Activated B cell treated with CpG ODN at 0.5 μM for 24 hours (primary cell): ENCODE results near the gene PRKCI. TPM values are rescaled to one million over a fixed set of nuclear protein-coding genes. Genes with fewer than 3 reads are reported as not detected.
"Not testable (repeated sequence)": the region's sequence is repeated elsewhere in the genome, so short reads cannot be mapped to it uniquely, and the experiment has no call there.

ENCODE experiments used
- ATAC-seq: fragments of 200-7000 bp; cut with Tn5 transposase; one replicate; pipeline ENCODE4 v1.10.0; 2021; ENCODE audit warnings: low read depth, mild to moderate bottlenecking, moderate library complexity
- CTCF ChIA-PET: fragments of 350-600 bp; sonication (Branson Sonifier 250); formaldehyde crosslinking; loops from one replicate; lab custom pipeline; 2021; ENCODE audit warnings: antibody characterized with exemption; lab: Charles Lee
- POLR2A ChIA-PET: fragments of 350-600 bp; sonication (Branson Sonifier 250); formaldehyde crosslinking; loops from one replicate; lab custom pipeline; 2021; ENCODE audit warnings: antibody characterized with exemption; lab: Charles Lee
- DNase-seq: peaks from one replicate; pipeline ENCODE4 v3.0.0; 2022
- H3K27ac Mint-ChIP-seq: one replicate; pipeline ENCODE4 v1.8.0; 2020; ENCODE audit warnings: mixed read lengths
- H3K27me3 Mint-ChIP-seq: one replicate; pipeline ENCODE4 v1.8.0; 2021; ENCODE audit warnings: mixed read lengths
- H3K36me3 Mint-ChIP-seq: one replicate; pipeline ENCODE4 v1.8.0; 2021; ENCODE audit warnings: low read depth, mixed read lengths
- H3K4me1 Mint-ChIP-seq: one replicate; pipeline ENCODE4 v1.8.0; 2021; ENCODE audit warnings: mixed read lengths
- H3K4me3 Mint-ChIP-seq: one replicate; pipeline ENCODE4 v1.8.0; 2020; ENCODE audit warnings: mild to moderate bottlenecking, mixed read lengths
- H3K9me3 Mint-ChIP-seq: one replicate; pipeline ENCODE4 v1.8.0; 2020; ENCODE audit warnings: mixed read lengths
- intact Hi-C: fragments of 100-400 bp; cut with micrococcal nuclease; formaldehyde crosslinking; loops from one replicate; pipeline ENCODE4 v1.15.1; 2024
- total RNA-seq: library from RNA; stranded (reverse); gene quantifications from 2 replicates; pipeline ENCODE4 v1.2.3, GENCODE V29; 2022
- TF ChIP-seq, protein P1 (sequence below): fragments of 200-600 bp; IDR thresholded peaks from one replicate; pipeline ENCODE4 v1.8.0; 2022; ENCODE audit warnings: antibody characterized with exemption, mild to moderate bottlenecking

PRKCI gene
- total RNA-seq, 1 donor from 2014 or later: 6.6 TPM

GRCh38 chr3:170270282-170270881 lies 48.2 kb downstream of the PRKCI start:
- intact Hi-C loops: no loop called here
- H3K4me3 Mint-ChIP-seq: no peak overlapping the region
- ChIA-PET POLR2A (no interaction called here), CTCF (interaction anchor here (0.9 kb wide), 1 partner anchor 98 kb away, joined by 4 read pairs; no protein-coding TSS in a partner anchor)
- DNase-seq: no peak
- peaks cover 15% of the 10 kb centered on the region for H3K36me3 Mint-ChIP-seq
- no peaks in the 10 kb centered on the region for H3K9me3 Mint-ChIP-seq
- TF ChIP-seq, protein P1, sequence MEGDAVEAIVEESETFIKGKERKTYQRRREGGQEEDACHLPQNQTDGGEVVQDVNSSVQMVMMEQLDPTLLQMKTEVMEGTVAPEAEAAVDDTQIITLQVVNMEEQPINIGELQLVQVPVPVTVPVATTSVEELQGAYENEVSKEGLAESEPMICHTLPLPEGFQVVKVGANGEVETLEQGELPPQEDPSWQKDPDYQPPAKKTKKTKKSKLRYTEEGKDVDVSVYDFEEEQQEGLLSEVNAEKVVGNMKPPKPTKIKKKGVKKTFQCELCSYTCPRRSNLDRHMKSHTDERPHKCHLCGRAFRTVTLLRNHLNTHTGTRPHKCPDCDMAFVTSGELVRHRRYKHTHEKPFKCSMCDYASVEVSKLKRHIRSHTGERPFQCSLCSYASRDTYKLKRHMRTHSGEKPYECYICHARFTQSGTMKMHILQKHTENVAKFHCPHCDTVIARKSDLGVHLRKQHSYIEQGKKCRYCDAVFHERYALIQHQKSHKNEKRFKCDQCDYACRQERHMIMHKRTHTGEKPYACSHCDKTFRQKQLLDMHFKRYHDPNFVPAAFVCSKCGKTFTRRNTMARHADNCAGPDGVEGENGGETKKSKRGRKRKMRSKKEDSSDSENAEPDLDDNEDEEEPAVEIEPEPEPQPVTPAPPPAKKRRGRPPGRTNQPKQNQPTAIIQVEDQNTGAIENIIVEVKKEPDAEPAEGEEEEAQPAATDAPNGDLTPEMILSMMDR: no peak
- no peak for ATAC-seq
- H3K4me1 Mint-ChIP-seq: no peaks in the 10 kb centered on the region
- H3K27me3 Mint-ChIP-seq: no peaks in the 10 kb centered on the region
- H3K27ac Mint-ChIP-seq: no peak overlapping the region

DNA sequence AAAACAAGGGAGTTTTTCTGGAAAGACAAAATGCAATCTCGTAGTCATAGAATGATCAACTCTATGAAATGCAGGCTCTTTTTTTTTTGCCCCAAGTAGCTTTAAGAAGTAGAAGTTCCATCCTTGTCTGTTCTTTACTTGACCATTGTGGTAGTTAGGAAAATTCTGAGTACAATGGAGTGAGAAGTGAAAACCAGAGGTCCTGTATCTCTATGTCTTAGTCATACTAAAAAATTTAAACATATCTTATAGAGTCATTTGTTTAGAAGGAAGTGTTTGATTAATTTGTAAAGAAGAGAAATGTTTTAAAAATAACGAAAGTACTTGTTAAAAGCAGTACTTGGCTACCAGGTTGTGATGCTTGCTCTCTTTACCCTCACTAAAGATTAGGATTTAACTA lies 52.4 kb downstream of the PRKCI start:
- TF ChIP-seq, protein P1: no peak
- no peak overlapping the region for H3K27ac Mint-ChIP-seq
- DNase-seq: no peak
- H3K9me3 Mint-ChIP-seq: no peaks in the 10 kb centered on the region
- no peak for ATAC-seq
- ChIA-PET POLR2A (no interaction called here), CTCF (no interaction called here)
- no peak overlapping the region for H3K4me3 Mint-ChIP-seq
- intact Hi-C loops: no loop called here
- no peaks in the 10 kb centered on the region for H3K27me3 Mint-ChIP-seq
- H3K4me1 Mint-ChIP-seq: peaks cover 16% of the 10 kb centered on the region
- peaks cover 18% of the 10 kb centered on the region for H3K36me3 Mint-ChIP-seq

- DNase-seq (no peak), ATAC-seq (no peak)
- Mint-ChIP-seq H3K9me3 (no peaks in the 10 kb centered on the region), H3K27me3 (no peaks in the 10 kb centered on the region), H3K4me1 (peaks cover 16% of the 10 kb centered on the region), H3K27ac (no peak overlapping the region), H3K36me3 (peaks cover 11% of the 10 kb centered on the region), H3K4me3 (no peak overlapping the region)
- POLR2A ChIA-PET: interaction anchor here (0.7 kb wide), 1 partner anchor 366 kb away, joined by 4 read pairs; no protein-coding TSS in a partner anchor
- CTCF ChIA-PET: no interaction called here
- intact Hi-C loops: no loop called here
- TF ChIP-seq, protein P1: no peak
Observed at GRCh38 chr3:170275832-170276231, 53.6 kb downstream of the PRKCI start.

DNA sequence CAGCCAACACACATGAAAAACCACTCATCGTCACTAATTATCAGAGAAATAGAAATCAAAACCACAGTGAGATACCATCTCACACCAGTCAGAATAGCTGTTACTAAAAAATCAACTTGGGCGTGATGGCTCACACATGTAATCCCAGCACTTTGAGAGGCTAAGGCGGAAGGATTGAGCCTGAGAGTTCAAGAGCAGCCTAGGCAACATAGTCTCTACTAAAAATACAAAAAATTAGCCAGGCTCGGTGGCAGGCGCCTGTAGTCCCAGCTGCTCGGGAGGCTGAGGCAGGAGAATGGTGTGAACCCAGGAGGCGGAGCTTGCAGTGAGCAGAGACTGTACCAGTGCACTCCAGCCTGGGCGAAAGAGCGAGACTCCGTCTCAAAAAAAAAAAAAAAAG lies 55.1 kb downstream of the PRKCI start:
- intact Hi-C loops, CTCF ChIA-PET, H3K27ac Mint-ChIP-seq, ATAC-seq, H3K4me3 Mint-ChIP-seq, DNase-seq, POLR2A ChIA-PET, H3K9me3 Mint-ChIP-seq, H3K36me3 Mint-ChIP-seq, H3K27me3 Mint-ChIP-seq: not testable (repeated sequence)
- H3K4me1 Mint-ChIP-seq: peaks cover 16% of the 10 kb centered on the region

DNA sequence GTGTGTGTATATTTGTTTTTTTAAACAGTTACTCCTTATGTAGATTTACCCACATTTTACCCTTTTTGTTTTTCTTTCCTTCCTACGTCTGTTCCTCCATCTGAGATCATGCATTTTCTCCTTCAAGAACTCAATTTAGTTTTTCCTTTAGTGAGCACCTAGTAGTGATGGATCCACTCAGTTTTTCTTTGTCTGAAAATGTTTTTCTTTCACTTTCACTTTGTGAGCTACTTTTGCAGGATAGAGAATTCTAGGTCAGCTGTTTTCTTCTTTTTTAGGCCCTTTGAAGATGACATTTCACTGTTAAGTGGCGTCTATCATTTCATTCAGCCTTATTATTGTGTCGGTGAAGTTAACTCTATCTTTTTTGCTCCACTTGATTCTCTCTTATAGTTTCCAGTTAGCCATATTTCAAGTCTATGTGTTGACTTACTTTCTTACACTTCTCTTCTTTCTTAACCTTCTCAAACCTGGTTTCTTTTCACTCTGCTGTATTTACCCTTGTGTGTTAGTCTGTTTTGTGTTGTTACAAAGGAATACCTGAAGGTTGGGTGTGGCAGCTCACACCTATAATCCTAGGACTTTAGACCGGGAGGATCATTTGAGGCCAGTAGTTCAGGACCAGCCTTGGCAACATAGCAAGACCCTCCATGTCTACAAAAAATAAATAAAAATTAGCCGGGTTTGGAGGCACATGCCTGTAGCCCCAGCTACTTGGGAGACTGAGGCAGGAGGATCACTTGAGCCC lies 55.8 kb downstream of the PRKCI start:
- TF ChIP-seq, protein P1: no peak
- DNase-seq (no peak), ATAC-seq (no peak)
- POLR2A ChIA-PET: no interaction called here
- H3K36me3 Mint-ChIP-seq: peaks cover 2% of the 10 kb centered on the region
- H3K4me3 Mint-ChIP-seq: peak overlapping the region; percentile 48
- intact Hi-C loops: no loop called here
- H3K27ac Mint-ChIP-seq: no peak overlapping the region
- no peaks in the 10 kb centered on the region for H3K27me3 Mint-ChIP-seq
- CTCF ChIA-PET: no interaction called here
- H3K4me1 Mint-ChIP-seq: peaks cover 16% of the 10 kb centered on the region
- no peaks in the 10 kb centered on the region for H3K9me3 Mint-ChIP-seq
